Activated naive CD8-positive, alpha-beta T cell treated with anti-CD3 and anti-CD28 coated beads, Interleukin-2, amount 50 U/mL, for 24 hours (primary cell): ENCODE measurements around the gene PPP1R1C.

ENCODE experiments used
- ATAC-seq: fragments of 150-1000 bp; cut with Tn5 transposase; one replicate; pipeline ENCODE4 v1.10.0; 2021
- DNase-seq: peaks from one replicate; pipeline ENCODE4 v3.0.0; 2021
- H3K27ac Mint-ChIP-seq: one replicate; pipeline ENCODE4 v1.8.0; 2021; ENCODE audit warnings: mild to moderate bottlenecking, mixed read lengths
- H3K27me3 Mint-ChIP-seq: one replicate; pipeline ENCODE4 v1.8.0; 2021; ENCODE audit warnings: mixed read lengths
- H3K36me3 Mint-ChIP-seq: one replicate; pipeline ENCODE4 v1.8.0; 2021; ENCODE audit warnings: low read depth, mixed read lengths
- H3K4me1 Mint-ChIP-seq: one replicate; pipeline ENCODE4 v1.8.0; 2021; ENCODE audit warnings: mixed read lengths
- H3K4me3 Mint-ChIP-seq: one replicate; pipeline ENCODE4 v1.8.0; 2021; ENCODE audit warnings: mild to moderate bottlenecking, moderate library complexity, mixed read lengths
- H3K9me3 Mint-ChIP-seq: one replicate; pipeline ENCODE4 v1.8.0; 2021; ENCODE audit warnings: mixed read lengths

Gene PPP1R1C

DNA sequence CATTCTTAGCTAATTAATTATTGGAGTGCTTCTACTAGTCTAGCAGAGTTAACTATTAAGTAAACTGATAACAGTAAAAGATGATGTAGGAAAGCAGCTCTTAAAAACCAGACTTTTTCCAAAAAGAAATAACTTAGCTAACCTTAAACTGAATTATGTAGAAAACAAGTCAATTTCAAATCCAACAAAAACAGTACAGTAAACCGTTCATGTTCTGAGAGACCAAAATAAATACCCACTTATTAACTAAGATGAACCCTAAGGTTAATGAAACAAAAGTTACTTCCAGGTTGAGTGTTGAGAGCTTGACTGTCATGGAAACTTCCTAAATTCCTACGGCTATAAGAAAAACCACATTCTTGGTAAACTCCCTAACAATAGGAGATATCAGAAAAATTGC lies 181.2 kb downstream of the PPP1R1C start:
- Mint-ChIP-seq H3K9me3 (no peaks in the 10 kb centered on the region), H3K27me3 (no peaks in the 10 kb centered on the region), H3K36me3 (no peaks in the 10 kb centered on the region), H3K27ac (no peak overlapping the region), H3K4me1 (no peaks in the 10 kb centered on the region), H3K4me3 (no peak overlapping the region)
- ATAC-seq (no peak), DNase-seq (no peak)
